IgD-negative memory B cell (primary cell): ENCODE measurements around the gene HECTD1. TPM values are rescaled to one million over a fixed set of nuclear protein-coding genes. Genes with fewer than 3 reads are reported as not detected.
"Not testable (repeated sequence)": the region's sequence is repeated elsewhere in the genome, so short reads cannot be mapped to it uniquely, and the experiment has no call there.

Experiments
- H3K27ac Mint-ChIP-seq, 3 donors: one replicate each; pipeline ENCODE4 v1.8.0; 2020 to 2022; ENCODE audit warnings: mild to moderate bottlenecking in 3 of 3, mixed read lengths in 3 of 3, moderate library complexity in 1 of 3
- H3K27me3 Mint-ChIP-seq: one replicate; pipeline ENCODE4 v1.8.0; 2021; ENCODE audit warnings: mixed read lengths
- H3K36me3 Mint-ChIP-seq: one replicate; pipeline ENCODE4 v1.8.0; 2020; ENCODE audit warnings: mild to moderate bottlenecking, mixed read lengths
- H3K4me1 Mint-ChIP-seq, 3 donors: one replicate each; pipeline ENCODE4 v1.8.0; 2020 to 2022; ENCODE audit warnings: mixed read lengths in 3 of 3, mild to moderate bottlenecking in 1 of 3
- H3K4me3 Mint-ChIP-seq, 4 donors: one replicate each; pipeline ENCODE4 v1.8.0; 2020 to 2022; ENCODE audit warnings: mild to moderate bottlenecking in 4 of 4, mixed read lengths in 4 of 4, moderate library complexity in 3 of 4
- H3K9me3 Mint-ChIP-seq, 3 donors: one replicate each; pipeline ENCODE4 v1.8.0; 2020 to 2021; ENCODE audit warnings: mixed read lengths in 3 of 3, mild to moderate bottlenecking in 1 of 3
- polyA plus RNA-seq: library from polyadenylated mRNA; unstranded; fragments of 300-500 nt; fragmentation: Illumina TruSeq; gene quantifications from one replicate; pipeline ENCODE4 v1.2.3, GENCODE V29; 2021

The HECTD1 gene
- polyA plus RNA-seq, 1 donor from 2014 or later: 30.9 TPM

DNA sequence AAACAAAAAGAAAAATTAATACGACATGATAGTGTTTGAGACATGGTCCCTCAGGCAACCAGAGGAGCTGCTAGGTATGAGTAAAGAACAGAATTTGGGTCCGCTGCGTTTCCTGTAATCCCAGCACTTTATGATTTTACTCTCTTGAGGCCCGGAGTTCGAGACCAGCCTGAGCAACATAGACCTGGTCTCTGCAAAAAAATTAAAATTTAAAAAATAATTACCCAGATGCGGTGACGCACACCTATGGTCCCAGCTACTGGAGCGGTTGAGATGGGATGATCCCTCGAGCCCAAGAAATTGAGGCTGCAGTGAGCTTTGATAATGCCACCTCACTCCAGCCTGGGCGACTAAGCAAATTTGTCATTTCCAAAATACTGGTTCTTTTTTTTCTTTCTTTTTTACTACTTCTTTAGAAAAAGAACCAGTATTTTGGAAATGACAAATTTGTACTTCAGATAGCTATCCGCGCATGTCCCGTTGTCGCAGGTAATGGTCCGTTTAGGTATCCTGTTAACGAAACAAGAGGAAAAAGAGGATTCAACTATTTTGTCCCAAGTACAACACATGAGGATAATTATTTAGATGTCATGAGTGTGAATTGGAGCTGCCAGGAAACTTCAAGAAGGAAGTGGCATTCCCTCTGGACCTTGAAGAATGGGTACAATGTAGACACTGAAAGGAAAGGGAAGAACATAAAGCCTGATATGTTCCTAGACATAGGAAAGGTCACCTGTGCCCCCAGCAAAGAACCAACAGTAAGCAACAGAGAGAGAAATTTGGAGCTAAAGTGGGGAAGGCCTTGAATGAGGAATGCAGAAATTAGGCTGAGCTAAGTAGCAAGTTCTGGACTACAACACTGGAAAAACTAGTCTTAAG is 1.2 kb upstream of the HECTD1 start:
- H3K36me3 Mint-ChIP-seq: peaks cover 1% of the 10 kb centered on the region
- no peaks in the 10 kb centered on the region for H3K27me3 Mint-ChIP-seq
- H3K9me3 Mint-ChIP-seq: no peaks in the 10 kb centered on the region
- peak overlapping the region; percentile 95 to 99 (median 98) for H3K4me3 Mint-ChIP-seq
- peak overlapping the region; percentile 99 to 100 (median 99) for H3K27ac Mint-ChIP-seq
- H3K4me1 Mint-ChIP-seq: peaks cover 26 to 30% (median 28%) of the 10 kb centered on the region in 3 donors

GRCh38 chr14:31207287-31207754 is 272 bp downstream of the HECTD1 start:
- peak overlapping the region; percentile 95 to 98 (median 97) for H3K4me3 Mint-ChIP-seq
- H3K27ac Mint-ChIP-seq: peak overlapping the region; percentile 99 to 100 (median 99)
- H3K36me3 Mint-ChIP-seq: peaks cover 6% of the 10 kb centered on the region
- H3K4me1 Mint-ChIP-seq: peaks cover 30 to 34% (median 33%) of the 10 kb centered on the region in 3 donors
- H3K27me3 Mint-ChIP-seq: no peaks in the 10 kb centered on the region
- no peaks in the 10 kb centered on the region for H3K9me3 Mint-ChIP-seq

- peaks cover 27 to 36% (median 34%) of the 10 kb centered on the region in 3 donors for H3K4me1 Mint-ChIP-seq
- H3K27me3 Mint-ChIP-seq: no peaks in the 10 kb centered on the region
- H3K9me3 Mint-ChIP-seq: no peaks in the 10 kb centered on the region
- peak overlapping the region; percentile 91 to 98 (median 96) for H3K4me3 Mint-ChIP-seq
- peaks cover 6% of the 10 kb centered on the region for H3K36me3 Mint-ChIP-seq
- H3K27ac Mint-ChIP-seq: peak overlapping the region; percentile 99 to 100 (median 99)
These were observed 882 bp downstream of the HECTD1 start for GRCh38 chr14:31206536-31207286.

- Mint-ChIP-seq H3K27me3 (no peaks in the 10 kb centered on the region), H3K4me3 (peak overlapping the region; percentile 91 to 98 (median 96)), H3K4me1 (peaks cover 29 to 37% (median 34%) of the 10 kb centered on the region in 3 donors), H3K36me3 (peaks cover 6% of the 10 kb centered on the region), H3K9me3 (no peaks in the 10 kb centered on the region), H3K27ac (peak overlapping the region; percentile 82 to 99 (median 92))
These were observed 1.7 kb downstream of the HECTD1 start for GRCh38 chr14:31205681-31206535.

GRCh38 chr14:31204593-31205534 is 2.7 kb downstream of the HECTD1 start:
- Mint-ChIP-seq H3K27ac (peak overlapping the region in 2 of 3 donors; percentile 82 to 99), H3K4me3 (peak overlapping the region; percentile 91 to 98 (median 96)), H3K27me3 (no peaks in the 10 kb centered on the region), H3K36me3 (peaks cover 6% of the 10 kb centered on the region), H3K9me3 (no peaks in the 10 kb centered on the region), H3K4me1 (peaks cover 35 to 43% (median 36%) of the 10 kb centered on the region in 3 donors)

DNA sequence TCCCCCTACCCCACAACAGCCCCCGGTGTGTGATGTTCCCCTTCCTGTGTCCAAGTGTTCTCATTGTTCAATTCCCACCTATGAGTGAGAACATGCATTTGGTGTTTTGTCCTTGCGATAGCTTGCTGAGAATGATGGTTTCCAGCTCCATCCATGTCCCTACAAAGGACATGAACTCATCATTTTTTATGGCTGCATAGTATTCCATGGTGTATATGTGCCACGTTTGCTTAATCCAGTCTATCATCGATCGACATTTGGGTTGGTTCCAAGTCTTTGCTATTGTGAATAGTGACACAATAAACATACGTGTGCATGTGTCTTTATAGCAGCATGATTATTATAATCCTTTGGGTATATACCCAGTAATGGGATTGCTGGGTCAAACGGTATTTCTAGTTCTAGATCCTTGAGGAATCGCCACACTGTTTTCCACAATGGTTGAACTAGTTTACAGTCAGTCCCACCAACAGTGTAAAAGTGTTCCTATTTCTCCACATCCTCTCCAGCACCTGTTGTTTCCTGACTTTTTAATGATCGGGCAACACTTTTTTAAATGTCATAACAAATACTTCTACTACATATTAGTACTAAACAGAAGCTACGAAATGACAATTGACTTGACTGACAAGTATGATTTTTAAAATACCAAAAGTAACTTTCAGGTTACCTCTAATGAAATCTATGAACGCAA is 3.5 kb downstream of the HECTD1 start:
- peak overlapping the region in 1 of 3 donors; percentile 33 for H3K27ac Mint-ChIP-seq
- H3K4me3 Mint-ChIP-seq: not testable (repeated sequence)

GRCh38 chr14:31203414-31203742 is 4.2 kb downstream of the HECTD1 start:
- Mint-ChIP-seq H3K27me3 (no peaks in the 10 kb centered on the region), H3K9me3 (no peaks in the 10 kb centered on the region), H3K4me3 (peak overlapping the region in 2 of 4 donors; percentile 20 to 27), H3K27ac (no peak overlapping the region), H3K4me1 (peaks cover 32 to 39% (median 33%) of the 10 kb centered on the region in 3 donors), H3K36me3 (peaks cover 6% of the 10 kb centered on the region)

More for the DNA sequence above, 3.5 kb downstream of the HECTD1 start:
- not testable (repeated sequence) for H3K9me3 Mint-ChIP-seq, H3K27me3 Mint-ChIP-seq, H3K36me3 Mint-ChIP-seq
- peaks cover 35 to 43% (median 36%) of the 10 kb centered on the region in 3 donors for H3K4me1 Mint-ChIP-seq

DNA sequence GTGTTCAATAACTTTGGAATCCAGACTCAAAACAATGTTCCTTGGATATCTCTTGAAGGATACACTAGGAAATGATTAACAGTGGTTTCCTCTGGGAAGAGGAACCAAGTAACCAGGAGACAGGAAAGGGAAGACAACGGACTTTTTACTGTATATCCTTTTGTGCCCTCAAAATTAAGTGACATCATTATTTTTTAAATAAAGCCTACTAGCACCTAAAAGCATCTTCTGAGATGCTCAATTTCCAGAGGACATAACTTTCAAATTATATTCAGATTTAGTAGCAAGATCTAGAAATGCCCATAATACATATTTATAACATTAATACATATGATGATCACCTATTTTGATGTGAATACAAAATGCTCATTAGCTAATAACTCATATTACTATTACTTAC is 6.5 kb downstream of the HECTD1 start:
- H3K9me3 Mint-ChIP-seq: no peaks in the 10 kb centered on the region
- H3K27me3 Mint-ChIP-seq: no peaks in the 10 kb centered on the region
- no peak overlapping the region for H3K4me3 Mint-ChIP-seq
- H3K4me1 Mint-ChIP-seq: peaks cover 38 to 49% (median 38%) of the 10 kb centered on the region in 3 donors
- H3K27ac Mint-ChIP-seq: peak overlapping the region in 1 of 3 donors; percentile 75
- peaks cover 6% of the 10 kb centered on the region for H3K36me3 Mint-ChIP-seq

GRCh38 chr14:31200702-31200990 is 6.9 kb downstream of the HECTD1 start:
- H3K27me3 Mint-ChIP-seq: no peaks in the 10 kb centered on the region
- no peaks in the 10 kb centered on the region for H3K9me3 Mint-ChIP-seq
- H3K4me1 Mint-ChIP-seq: peaks cover 34 to 44% (median 35%) of the 10 kb centered on the region in 3 donors
- peaks cover 6% of the 10 kb centered on the region for H3K36me3 Mint-ChIP-seq
- peak overlapping the region in 1 of 3 donors; percentile 75 for H3K27ac Mint-ChIP-seq
- no peak overlapping the region for H3K4me3 Mint-ChIP-seq

DNA sequence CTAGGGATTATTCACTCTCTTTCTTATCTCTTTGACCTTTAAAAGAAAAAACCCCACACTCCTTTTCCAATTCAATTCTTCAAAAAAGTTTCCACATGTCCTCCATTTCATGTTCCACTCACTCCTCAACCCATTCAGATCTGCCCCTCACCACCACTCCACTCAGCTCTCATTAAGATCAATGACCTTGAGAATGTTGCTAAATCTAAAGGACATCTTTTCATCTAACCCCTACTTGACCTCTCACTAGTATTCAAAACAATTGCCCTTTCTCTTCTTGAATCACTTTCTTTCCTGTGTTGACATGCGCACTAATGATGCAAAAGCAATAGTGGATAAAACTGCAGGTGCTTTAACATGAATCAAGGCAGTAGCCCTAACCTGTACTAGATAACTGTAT is 9.9 kb downstream of the HECTD1 start:
- H3K36me3 Mint-ChIP-seq: peaks cover 3% of the 10 kb centered on the region
- no peaks in the 10 kb centered on the region for H3K27me3 Mint-ChIP-seq
- peak overlapping the region in 2 of 3 donors; percentile 6 to 57 for H3K27ac Mint-ChIP-seq
- H3K4me3 Mint-ChIP-seq: no peak overlapping the region
- no peaks in the 10 kb centered on the region for H3K9me3 Mint-ChIP-seq
- peaks cover 21 to 36% (median 35%) of the 10 kb centered on the region in 3 donors for H3K4me1 Mint-ChIP-seq

DNA sequence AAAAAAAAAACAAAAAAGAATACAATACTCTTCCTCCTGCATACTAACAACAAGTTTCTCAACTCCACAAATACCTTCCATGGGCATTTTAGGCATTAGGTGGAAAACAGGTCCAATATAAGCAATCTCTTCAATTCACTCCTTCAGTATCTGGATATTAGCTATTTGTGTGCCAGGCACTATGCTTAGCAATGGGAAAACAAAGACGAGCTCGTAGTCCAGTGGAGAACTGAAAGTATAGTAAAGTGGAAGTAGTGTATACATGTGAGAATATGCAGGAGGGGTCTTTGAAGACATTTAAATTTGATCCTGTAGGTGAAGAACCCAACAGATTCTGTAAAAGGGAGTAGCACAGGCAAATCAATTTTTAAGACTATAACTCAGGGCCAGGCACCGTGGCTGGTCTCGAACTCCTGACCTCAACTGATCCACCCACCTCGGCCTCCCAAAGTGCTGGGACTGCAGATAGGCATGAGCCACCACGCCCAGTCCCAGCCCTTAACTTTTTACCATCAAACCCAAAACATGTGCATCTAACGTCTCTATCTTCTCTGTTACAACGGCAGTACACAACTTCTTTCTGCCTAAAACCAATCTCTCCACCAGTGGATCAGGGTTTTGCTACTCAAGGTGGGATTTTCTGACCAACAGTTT is 10.6 kb downstream of the HECTD1 start:
- H3K9me3 Mint-ChIP-seq: no peaks in the 10 kb centered on the region
- peaks cover 3% of the 10 kb centered on the region for H3K36me3 Mint-ChIP-seq
- peak overlapping the region in 1 of 3 donors; percentile 20 for H3K27ac Mint-ChIP-seq
- no peaks in the 10 kb centered on the region for H3K27me3 Mint-ChIP-seq
- peak overlapping the region in 2 of 4 donors; percentile 9 to 11 for H3K4me3 Mint-ChIP-seq
- peaks cover 21 to 36% (median 32%) of the 10 kb centered on the region in 3 donors for H3K4me1 Mint-ChIP-seq

- Mint-ChIP-seq H3K4me3 (no peak overlapping the region), H3K27ac (no peak overlapping the region)
These were observed 12.9 kb downstream of the HECTD1 start for GRCh38 chr14:31194661-31195060.

GRCh38 chr14:31194095-31194494 is 13.5 kb downstream of the HECTD1 start:
- no peaks in the 10 kb centered on the region for H3K27me3 Mint-ChIP-seq
- H3K27ac Mint-ChIP-seq: no peak overlapping the region
- H3K9me3 Mint-ChIP-seq: no peaks in the 10 kb centered on the region
- H3K4me3 Mint-ChIP-seq: no peak overlapping the region
- H3K36me3 Mint-ChIP-seq: peaks cover 5% of the 10 kb centered on the region
- H3K4me1 Mint-ChIP-seq: peaks cover 17 to 32% (median 30%) of the 10 kb centered on the region in 3 donors

More at GRCh38 chr14:31194661-31195060, 12.9 kb downstream of the HECTD1 start:
- Mint-ChIP-seq H3K4me1 (peaks cover 16 to 31% (median 30%) of the 10 kb centered on the region in 3 donors), H3K36me3 (peaks cover 5% of the 10 kb centered on the region), H3K9me3 (no peaks in the 10 kb centered on the region), H3K27me3 (no peaks in the 10 kb centered on the region)
